IPS-18a (cell line): Measurements from ENCODE around the gene SEC31B.
A peak's percentile ranks its signal among the peaks of the same experiment; 100 is the strongest.

Source experiments
- H3K27ac ChIP-seq: one replicate; pipeline ENCODE4 v1.5.1; 2013; ENCODE audit warnings: low read length
- H3K27me3 ChIP-seq: one replicate; pipeline ENCODE4 v1.6.1; 2013; ENCODE audit warnings: mild to moderate bottlenecking, low read length; ENCODE audit not compliant: control insufficient read depth, insufficient read depth
- H3K36me3 ChIP-seq: one replicate; pipeline ENCODE4 v1.6.1; 2013; ENCODE audit warnings: low read depth, low read length; ENCODE audit not compliant: control insufficient read depth
- H3K4me1 ChIP-seq: one replicate; pipeline ENCODE4 v1.6.1; 2013; ENCODE audit warnings: low read depth, low read length; ENCODE audit not compliant: control insufficient read depth
- H3K4me3 ChIP-seq: one replicate; pipeline ENCODE4 v1.5.1; 2013; ENCODE audit warnings: low read length
- H3K9ac ChIP-seq: one replicate; pipeline ENCODE4 v1.6.1; 2013; ENCODE audit warnings: mild to moderate bottlenecking, low read length, moderate library complexity
- H3K9me3 ChIP-seq: one replicate; pipeline ENCODE4 v1.6.1; 2013; ENCODE audit warnings: low read depth, low read length; ENCODE audit not compliant: control insufficient read depth

SEC31B gene

GRCh38 chr10:100551738-100552137 lies 32.1 kb upstream of the SEC31B start:
- Histone ChIP-seq H3K27me3 (no peaks in the 10 kb centered on the region), H3K4me3 (no peak overlapping the region), H3K27ac (no peak overlapping the region), H3K9me3 (no peaks in the 10 kb centered on the region), H3K4me1 (no peaks in the 10 kb centered on the region), H3K36me3 (peaks cover 42% of the 10 kb centered on the region), H3K9ac (no peak overlapping the region)

- H3K9me3 ChIP-seq = no peaks in the 10 kb centered on the region
- no peak overlapping the region for H3K27ac ChIP-seq
- peaks cover 46% of the 10 kb centered on the region for H3K36me3 ChIP-seq
- no peaks in the 10 kb centered on the region for H3K4me1 ChIP-seq
- H3K4me3 ChIP-seq = no peak overlapping the region
- no peaks in the 10 kb centered on the region for H3K27me3 ChIP-seq
- H3K9ac ChIP-seq = no peak overlapping the region
Measured at GRCh38 chr10:100551196-100551595, 31.5 kb upstream of the SEC31B start.

GRCh38 chr10:100544950-100545349 lies 25.3 kb upstream of the SEC31B start:
- H3K4me3 ChIP-seq = no peak overlapping the region
- H3K27me3 ChIP-seq = no peaks in the 10 kb centered on the region
- H3K27ac ChIP-seq = no peak overlapping the region
- no peaks in the 10 kb centered on the region for H3K9me3 ChIP-seq
- no peak overlapping the region for H3K9ac ChIP-seq
- no peaks in the 10 kb centered on the region for H3K4me1 ChIP-seq
- peaks cover 93% of the 10 kb centered on the region for H3K36me3 ChIP-seq

GRCh38 chr10:100537475-100537874 lies 17.8 kb upstream of the SEC31B start:
- H3K9ac ChIP-seq = no peak overlapping the region
- peaks cover 41% of the 10 kb centered on the region for H3K36me3 ChIP-seq
- H3K27me3 ChIP-seq = no peaks in the 10 kb centered on the region
- no peak overlapping the region for H3K27ac ChIP-seq
- H3K4me3 ChIP-seq = no peak overlapping the region
- H3K4me1 ChIP-seq = peaks cover 3% of the 10 kb centered on the region
- no peaks in the 10 kb centered on the region for H3K9me3 ChIP-seq

GRCh38 chr10:100535715-100536353 lies 16.2 kb upstream of the SEC31B start, which contains the start of gene HIF1AN:
Gene HIF1AN (plus strand): TSS chr10:100535943. CDS start chr10:100535959, 16 bp downstream.
- Histone ChIP-seq H3K9ac (peak within 1 kb of the TSS; percentile 41), H3K4me1 (peaks cover 3% of the 10 kb centered on the region), H3K9me3 (no peaks in the 10 kb centered on the region), H3K36me3 (peaks cover 28% of the 10 kb centered on the region), H3K4me3 (peak within 1 kb of the TSS; percentile 89), H3K27ac (no peak within 1 kb of the TSS), H3K27me3 (no peaks in the 10 kb centered on the region)

GRCh38 chr10:100535338-100535714 lies 15.7 kb upstream of the SEC31B start:
- H3K27ac ChIP-seq = no peak overlapping the region
- H3K4me1 ChIP-seq = peaks cover 5% of the 10 kb centered on the region
- H3K36me3 ChIP-seq = peaks cover 22% of the 10 kb centered on the region
- H3K27me3 ChIP-seq = no peaks in the 10 kb centered on the region
- H3K4me3 ChIP-seq = peak overlapping the region; percentile 89
- H3K9me3 ChIP-seq = no peaks in the 10 kb centered on the region
- H3K9ac ChIP-seq = no peak overlapping the region

GRCh38 chr10:100534726-100535125 lies 15.1 kb upstream of the SEC31B start:
- Histone ChIP-seq H3K27ac (no peak overlapping the region), H3K4me3 (no peak overlapping the region), H3K9ac (no peak overlapping the region), H3K9me3 (no peaks in the 10 kb centered on the region), H3K36me3 (peaks cover 19% of the 10 kb centered on the region), H3K4me1 (peaks cover 10% of the 10 kb centered on the region), H3K27me3 (no peaks in the 10 kb centered on the region)

- Histone ChIP-seq H3K4me3 (no peak overlapping the region), H3K4me1 (peaks cover 16% of the 10 kb centered on the region), H3K9ac (no peak overlapping the region), H3K27me3 (no peaks in the 10 kb centered on the region), H3K27ac (no peak overlapping the region), H3K36me3 (peaks cover 5% of the 10 kb centered on the region), H3K9me3 (no peaks in the 10 kb centered on the region)
Measured at GRCh38 chr10:100531761-100532160, 12.1 kb upstream of the SEC31B start.

- Histone ChIP-seq H3K27me3 (no peaks in the 10 kb centered on the region), H3K9ac (peak within 1 kb of the TSS; percentile 87), H3K36me3 (peaks cover 26% of the 10 kb centered on the region), H3K4me1 (peaks cover 13% of the 10 kb centered on the region), H3K9me3 (no peaks in the 10 kb centered on the region), H3K27ac (peak within 1 kb of the TSS; percentile 71), H3K4me3 (peak within 1 kb of the TSS; percentile 98)
Measured at GRCh38 chr10:100529475-100530298, 10.0 kb upstream of the SEC31B start, which contains the start of gene NDUFB8. Gene NDUFB8 (minus strand): TSS chr10:100529871. CDS start chr10:100529851, 20 bp downstream.

GRCh38 chr10:100528921-100529474 lies 9.3 kb upstream of the SEC31B start:
- Histone ChIP-seq H3K4me1 (peaks cover 13% of the 10 kb centered on the region), H3K9ac (peak overlapping the region; percentile 87), H3K4me3 (peak overlapping the region; percentile 98), H3K27me3 (no peaks in the 10 kb centered on the region), H3K36me3 (peaks cover 31% of the 10 kb centered on the region), H3K9me3 (no peaks in the 10 kb centered on the region), H3K27ac (peak overlapping the region; percentile 71)

GRCh38 chr10:100528123-100528886 lies 8.6 kb upstream of the SEC31B start:
- Histone ChIP-seq H3K4me3 (peak overlapping the region; percentile 98), H3K27me3 (no peaks in the 10 kb centered on the region), H3K27ac (no peak overlapping the region), H3K9me3 (no peaks in the 10 kb centered on the region), H3K36me3 (peaks cover 37% of the 10 kb centered on the region), H3K9ac (no peak overlapping the region), H3K4me1 (peaks cover 13% of the 10 kb centered on the region)
